ENCODE measurements around the gene HNRNPL.
"Not testable (repeated sequence)": the region's sequence is repeated elsewhere in the genome, so short reads cannot be mapped to it uniquely, and the experiment has no call there.

The HNRNPL gene

DNA sequence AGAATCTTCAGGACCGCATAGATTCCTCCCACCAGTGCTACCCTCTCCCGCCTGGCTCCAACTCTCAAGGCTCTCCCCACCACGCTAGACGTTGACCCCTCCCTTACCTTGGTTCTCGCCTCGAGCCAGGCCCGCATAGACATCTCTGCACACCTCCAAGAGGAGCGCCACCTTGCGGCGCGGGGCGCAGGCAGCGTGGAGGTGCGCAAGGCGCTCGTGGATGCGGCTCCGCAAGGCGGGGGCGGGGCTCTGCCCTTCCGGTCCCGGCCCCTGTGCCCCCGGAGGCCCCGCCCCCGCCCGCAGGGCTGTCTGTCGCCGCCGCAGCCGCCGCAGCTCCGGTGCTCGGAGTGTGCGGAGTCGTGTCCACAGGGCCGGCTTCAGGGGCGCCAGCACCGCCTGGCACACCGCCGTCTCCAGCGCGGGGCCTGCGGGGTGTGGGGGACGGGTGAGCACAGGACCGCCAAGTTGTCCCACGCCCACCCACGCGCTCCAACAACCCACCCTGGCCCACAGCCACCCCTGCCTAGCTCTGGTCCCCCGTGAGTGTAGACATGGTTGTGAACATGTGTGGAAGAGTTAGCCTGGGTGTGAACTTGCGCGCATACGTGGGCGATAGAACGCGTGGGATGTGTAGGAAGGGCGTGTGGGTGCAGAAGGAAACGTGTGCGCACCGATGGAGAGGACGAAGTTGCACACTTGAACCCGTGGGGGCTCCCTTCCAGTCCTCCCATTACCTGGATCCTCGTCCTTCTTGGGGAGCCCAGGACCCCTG is 20.2 kb upstream of the HNRNPL start:
- DNase-seq (ENCODE audit: low spot score), result peak; percentile 67

- no peak for DNase-seq (ENCODE audit: low spot score)
These were observed 19.5 kb upstream of the HNRNPL start for GRCh38 chr19:38869160-38869835.

GRCh38 chr19:38868551-38868950 is 18.8 kb upstream of the HNRNPL start:
- no peak for DNase-seq (ENCODE audit: low spot score)

GRCh38 chr19:38867171-38867780 is 17.5 kb upstream of the HNRNPL start:
- no peak for DNase-seq (ENCODE audit: low spot score)

- no peak for DNase-seq (ENCODE audit: low spot score)
These were observed 12.7 kb upstream of the HNRNPL start for GRCh38 chr19:38862321-38863059.

DNA sequence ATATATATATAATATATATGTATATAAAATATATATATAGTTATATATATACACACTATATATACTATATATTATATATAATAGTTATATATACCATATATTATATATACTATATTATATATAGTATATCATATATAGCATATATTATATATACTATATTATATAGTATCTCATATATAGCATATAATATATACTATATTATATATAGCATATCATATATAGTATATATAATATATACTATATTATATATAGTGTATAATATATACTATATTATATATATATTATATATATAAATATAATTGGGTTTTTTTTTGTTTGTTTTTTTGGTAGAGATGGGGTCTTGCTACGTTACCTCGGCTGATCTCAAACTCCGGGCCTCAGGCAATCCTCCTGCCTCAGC is 11.6 kb upstream of the HNRNPL start:
- no peak for DNase-seq (ENCODE audit: low spot score)

- DNase-seq (ENCODE audit: low spot score), result not testable (repeated sequence)
These were observed 9.9 kb upstream of the HNRNPL start for GRCh38 chr19:38859631-38860204.

GRCh38 chr19:38856813-38857212 is 7.0 kb upstream of the HNRNPL start:
- DNase-seq (ENCODE audit: low spot score), result no peak

DNA sequence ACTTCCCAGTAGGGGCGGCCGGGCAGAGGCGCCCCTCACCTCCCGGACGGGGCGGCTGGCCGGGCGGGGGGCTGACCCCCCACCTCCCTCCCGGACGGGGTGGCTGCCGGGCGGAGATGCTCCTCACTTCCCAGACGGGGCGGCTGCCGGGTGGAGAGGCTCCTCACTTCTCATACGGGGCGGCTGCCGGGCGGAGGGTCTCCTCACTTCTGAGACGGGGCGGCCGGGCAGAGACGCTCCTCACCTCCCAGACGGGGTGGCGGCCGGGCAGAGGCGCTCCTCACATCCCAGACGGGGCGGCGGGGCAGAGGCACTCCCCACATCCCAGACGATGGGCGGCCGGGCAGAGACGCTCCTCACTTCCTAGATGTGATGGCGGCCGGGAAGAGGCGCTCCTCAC is 6.0 kb upstream of the HNRNPL start:
- DNase-seq (ENCODE audit: low spot score), result not testable (repeated sequence)

DNA sequence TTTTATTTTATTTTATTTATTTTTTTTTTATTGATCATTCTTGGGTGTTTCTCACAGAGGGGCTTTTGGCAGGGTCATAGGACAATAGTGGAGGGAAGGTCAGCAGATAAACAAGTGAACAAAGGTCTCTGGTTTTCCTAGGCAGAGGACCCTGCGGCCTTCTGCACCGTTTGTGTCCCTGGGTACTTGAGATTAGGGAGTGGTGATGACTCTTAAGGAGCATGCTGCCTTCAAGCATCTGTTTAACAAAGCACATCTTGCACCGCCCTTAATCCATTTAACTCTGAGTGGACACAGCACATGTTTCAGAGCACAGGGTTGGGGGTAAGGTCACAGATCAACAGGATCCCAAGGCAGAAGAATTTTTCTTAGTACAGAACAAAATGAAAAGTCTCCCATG is 5.2 kb upstream of the HNRNPL start:
- DNase-seq (ENCODE audit: low spot score), result not testable (repeated sequence)

- DNase-seq (ENCODE audit: low spot score), result no peak
These were observed 3.4 kb upstream of the HNRNPL start for GRCh38 chr19:38853214-38853613.

DNA sequence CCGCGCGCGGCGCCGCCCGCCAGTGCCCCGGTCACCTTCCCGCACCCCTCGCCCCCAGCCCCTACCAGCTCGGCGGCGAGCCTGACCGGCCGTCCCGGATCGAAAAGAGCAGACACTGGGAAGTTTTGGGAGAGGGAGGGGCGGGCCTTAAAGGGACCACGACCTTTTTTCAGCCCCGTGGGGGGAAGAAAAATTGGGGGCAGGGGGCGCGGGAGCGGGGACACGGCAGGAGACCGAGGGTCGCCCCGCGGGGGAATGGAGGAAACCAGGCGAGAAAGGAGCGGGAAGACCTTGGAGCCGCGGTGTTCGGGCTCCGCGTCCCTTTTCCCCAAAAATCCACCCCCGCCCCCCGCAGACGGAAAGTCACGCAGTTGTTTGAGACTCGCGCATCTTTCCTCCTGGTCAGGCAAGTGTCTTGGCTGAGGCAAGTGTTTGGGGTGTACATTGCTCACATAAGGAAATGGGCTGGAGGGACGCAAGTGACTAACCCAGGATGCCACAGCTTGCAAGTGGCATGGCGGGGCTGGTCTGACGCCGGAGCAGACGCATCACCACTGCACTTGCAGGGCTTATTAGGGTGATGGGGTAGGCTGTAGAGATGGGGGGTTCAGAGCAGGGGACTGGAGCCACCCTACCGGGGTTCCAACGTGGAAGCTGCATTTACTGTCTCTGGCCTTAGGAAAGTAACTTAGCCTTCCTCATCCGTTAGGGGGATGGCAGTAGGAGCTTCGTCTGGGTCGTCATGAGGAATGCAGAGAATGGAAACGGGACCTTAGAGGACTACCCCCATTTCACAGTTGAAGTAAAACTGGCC is 2.7 kb upstream of the HNRNPL start:
- peak; percentile 34 for DNase-seq (ENCODE audit: low spot score)

DNA sequence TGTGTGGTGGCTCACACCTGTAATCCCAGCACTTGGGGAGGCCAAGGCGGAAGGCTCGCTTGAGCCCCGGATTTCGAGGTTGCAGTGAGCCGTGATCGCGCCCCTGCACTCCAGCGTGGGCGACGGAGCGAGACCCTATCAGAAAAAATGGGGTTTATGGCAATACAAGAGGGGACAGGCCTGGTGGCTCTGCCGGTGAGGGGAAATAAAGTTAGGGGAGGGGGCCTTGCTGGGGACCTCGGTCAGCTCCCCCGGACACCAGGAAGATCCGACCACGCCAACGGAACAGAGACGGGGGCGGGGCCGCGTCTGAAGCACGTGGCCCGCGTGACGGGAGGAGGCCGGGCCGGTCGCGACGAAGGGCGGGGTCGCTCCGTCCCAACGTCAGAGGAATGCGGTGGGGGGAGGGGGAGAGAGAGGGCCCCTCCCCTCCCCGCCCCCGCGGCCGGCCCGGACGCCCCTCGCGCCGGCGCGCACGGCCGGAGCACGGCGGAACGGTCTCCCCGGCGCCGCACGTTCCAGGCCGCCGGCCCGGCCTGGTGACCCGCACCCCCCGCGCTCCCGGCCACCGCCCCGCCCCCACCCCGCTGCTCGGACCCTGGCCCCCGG is 1.9 kb upstream of the HNRNPL start:
- DNase-seq (ENCODE audit: low spot score), result peak; percentile 88

GRCh38 chr19:38850976-38851621 is 1.3 kb upstream of the HNRNPL start:
- no peak for DNase-seq (ENCODE audit: low spot score)

DNA sequence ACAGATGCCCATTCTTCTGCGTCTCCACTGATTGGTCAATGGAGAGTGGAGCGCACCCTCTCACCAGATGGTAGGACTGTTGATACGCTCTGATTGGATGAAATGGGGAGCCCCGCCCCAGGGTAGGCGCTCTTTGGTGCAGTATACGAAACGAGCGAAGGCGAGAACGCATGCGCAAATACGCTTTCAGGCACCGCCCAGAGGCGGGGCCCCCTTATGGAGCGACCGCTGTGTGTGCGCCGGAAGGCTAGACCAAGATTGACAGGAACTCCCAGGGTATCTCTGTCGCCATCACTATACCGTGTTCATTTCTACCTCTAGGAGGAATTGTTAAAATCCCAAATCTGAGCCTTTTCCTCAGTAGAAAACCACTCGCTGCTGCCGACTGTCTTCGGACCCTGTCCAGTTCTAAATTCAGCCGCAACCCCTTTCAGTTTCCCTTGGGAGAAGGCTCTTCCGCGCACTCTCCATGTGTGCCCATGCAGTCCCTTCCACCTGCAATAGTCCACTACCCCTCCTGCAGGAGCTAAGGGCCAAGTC is 720 bp upstream of the HNRNPL start:
- no peak for DNase-seq (ENCODE audit: low spot score)

DNA sequence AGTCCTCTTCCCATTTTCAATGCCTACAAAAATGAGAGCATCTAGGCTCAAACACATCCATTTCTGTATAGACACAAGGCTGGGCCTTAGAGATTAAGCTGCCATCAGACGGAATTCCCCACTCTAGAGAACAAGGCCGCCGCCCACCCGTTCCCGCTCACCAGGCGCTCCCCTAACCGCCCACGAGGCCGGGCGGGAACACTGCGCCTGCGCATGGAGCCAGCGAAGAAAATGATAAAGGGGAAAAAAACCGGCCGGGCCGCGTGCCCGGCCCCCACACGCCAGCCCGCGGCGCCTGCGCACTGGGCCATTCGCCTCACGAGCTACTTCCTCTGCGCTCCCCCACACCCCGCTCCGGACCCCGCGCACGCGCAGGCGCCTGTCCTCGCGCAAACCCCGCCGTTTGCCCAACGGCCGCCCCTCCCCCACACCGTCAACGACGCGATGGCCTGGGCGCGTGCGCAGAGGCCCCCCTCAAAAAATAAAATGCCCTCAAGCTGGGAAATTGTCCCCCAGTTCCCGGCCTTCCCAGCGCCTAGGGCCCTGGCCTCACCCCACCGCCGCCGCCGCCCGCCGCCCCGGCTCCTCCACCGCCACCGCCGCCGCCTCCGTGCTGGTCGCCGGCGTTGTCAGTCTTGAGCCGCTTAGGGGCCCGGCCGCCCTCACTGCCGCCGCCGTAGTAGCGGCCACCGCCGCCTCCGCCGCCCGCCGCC is 483 bp downstream of the HNRNPL start:
- peak; percentile 91 for DNase-seq (ENCODE audit: low spot score)

DNA sequence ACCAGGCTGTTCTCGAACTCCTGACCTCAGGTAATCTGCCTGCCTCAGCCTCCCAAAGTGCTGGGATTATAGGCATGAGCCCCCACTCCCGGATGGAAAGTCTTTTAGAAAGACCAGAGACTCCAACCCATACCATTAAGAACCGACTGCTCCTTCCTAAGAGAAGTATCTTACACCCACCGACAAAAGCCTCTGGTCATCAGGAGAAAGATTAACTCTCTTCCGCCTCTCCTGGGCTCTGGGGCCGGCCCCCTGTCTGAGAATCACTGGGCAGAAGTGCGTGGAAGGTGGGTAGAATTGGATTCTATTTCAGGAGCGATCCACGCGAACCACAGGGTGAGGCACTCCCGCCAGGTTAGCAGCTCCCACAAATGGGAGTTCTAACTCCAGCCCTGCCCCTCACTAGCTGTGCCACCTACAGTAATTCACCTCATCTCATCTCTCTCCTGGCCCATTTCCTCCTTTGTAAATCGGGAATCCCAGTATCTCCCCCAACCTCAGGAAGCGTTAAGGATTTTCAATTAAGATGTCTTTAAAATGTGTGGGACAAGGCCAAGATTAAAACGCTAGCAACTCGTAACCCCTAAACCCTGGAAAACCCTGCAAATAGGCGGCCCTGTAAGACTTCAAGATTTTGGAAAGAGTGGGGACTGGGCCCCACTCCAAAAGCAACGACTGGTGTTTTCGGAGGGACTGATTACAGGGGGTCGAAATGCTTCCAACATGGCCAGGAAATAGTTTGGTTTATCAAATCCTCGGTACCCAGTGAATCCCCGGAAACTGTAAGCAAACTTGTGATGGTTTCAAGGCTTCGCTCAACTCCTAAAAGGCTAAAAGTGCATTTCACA is 1.3 kb downstream of the HNRNPL start:
- DNase-seq (ENCODE audit: low spot score), result no peak

DNA sequence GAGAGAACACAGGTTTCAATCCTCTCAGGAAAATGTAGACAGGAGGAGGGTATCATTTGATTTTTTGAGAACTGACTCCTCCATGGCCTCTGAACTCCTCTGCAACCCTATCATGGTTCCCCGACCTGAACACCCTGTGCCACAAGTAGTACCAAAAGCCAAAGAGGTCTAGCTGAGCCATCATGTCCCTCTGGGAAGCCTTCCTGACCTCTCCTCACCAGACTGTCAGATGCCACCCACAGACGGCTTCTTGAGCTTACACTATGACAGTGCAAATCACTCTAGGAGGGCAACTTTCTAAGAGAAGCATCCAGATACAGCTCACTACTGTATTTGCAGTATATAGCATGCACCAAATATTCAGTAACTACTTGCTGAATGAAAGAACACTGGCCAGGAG is 3.7 kb downstream of the HNRNPL start:
- DNase-seq (ENCODE audit: low spot score), result no peak
